SK-N-SH treated with all-trans-retinoic acid at 6 μM for 48 hours (cell line): ENCODE results near the gene RBFOX1.

Experiments
- CREB5 ChIP-seq: fragments of 250-450 bp; sonication (Bioruptor Pico); IDR thresholded peaks from 2 replicates; pipeline ENCODE4 v1.5.1; 2020; ENCODE audit warnings: low read depth, mild to moderate bottlenecking, moderate library complexity
- GLIS3 ChIP-seq: fragments of 250-450 bp; sonication (Bioruptor Pico); IDR thresholded peaks from 2 replicates; pipeline ENCODE4 v1.5.0; 2020; ENCODE audit warnings: mild to moderate bottlenecking, moderate library complexity
- OSR1 ChIP-seq: fragments of 250-450 bp; sonication (Bioruptor Pico); IDR thresholded peaks from 2 replicates; pipeline ENCODE4 v1.8.0; 2022; ENCODE audit warnings: moderate library complexity, mild to moderate bottlenecking, inconsistent platforms
- PATZ1 ChIP-seq: fragments of 250-450 bp; sonication (Bioruptor Pico); IDR thresholded peaks from 2 replicates; pipeline ENCODE4 v1.8.0; 2020; ENCODE audit warnings: mild to moderate bottlenecking, moderate library complexity, borderline replicate concordance
- POU6F1 ChIP-seq: fragments of 250-450 bp; sonication (Bioruptor Pico); IDR thresholded peaks from 2 replicates; pipeline ENCODE4 v1.8.0; 2021; ENCODE audit warnings: low read depth, mild to moderate bottlenecking, moderate library complexity, borderline replicate concordance
- PPARA ChIP-seq: fragments of 250-450 bp; sonication (Bioruptor Pico); IDR thresholded peaks from 2 replicates; pipeline ENCODE4 v1.5.0; 2020; ENCODE audit warnings: mild to moderate bottlenecking, borderline replicate concordance
- RARB ChIP-seq: fragments of 250-450 bp; sonication (Bioruptor Pico); IDR thresholded peaks from 2 replicates; pipeline ENCODE4 v1.8.0; 2021; ENCODE audit warnings: mild to moderate bottlenecking, moderate library complexity
- SNAI2 ChIP-seq: fragments of 250-450 bp; sonication (Bioruptor Pico); IDR thresholded peaks from 2 replicates; pipeline ENCODE4 v1.5.0; 2020; ENCODE audit warnings: mild to moderate bottlenecking, moderate library complexity
- TOX ChIP-seq: fragments of 250-450 bp; sonication (Bioruptor Pico); IDR thresholded peaks from 2 replicates; pipeline ENCODE4 v1.8.0; 2021; ENCODE audit warnings: mild to moderate bottlenecking, moderate library complexity, borderline replicate concordance
- TSHZ2 ChIP-seq: fragments of 250-450 bp; sonication (Bioruptor Pico); IDR thresholded peaks from 2 replicates; pipeline ENCODE4 v1.5.0; 2020; ENCODE audit warnings: mild to moderate bottlenecking, moderate library complexity
- ZC3H10 ChIP-seq: fragments of 250-450 bp; sonication (Bioruptor Pico); IDR thresholded peaks from 2 replicates; pipeline ENCODE4 v1.5.1; 2021; ENCODE audit warnings: mild to moderate bottlenecking, moderate library complexity
- ZFP3 ChIP-seq: fragments of 250-450 bp; sonication (Bioruptor Pico); IDR thresholded peaks from 2 replicates; pipeline ENCODE4 v1.5.0; 2020; ENCODE audit warnings: mild to moderate bottlenecking, moderate library complexity
- ZFP30 ChIP-seq: fragments of 450-650 bp; formaldehyde crosslinking; IDR thresholded peaks from 2 replicates; pipeline ENCODE4 v1.5.0; 2022; ENCODE audit warnings: mild to moderate bottlenecking, moderate library complexity

- TF ChIP-seq POU6F1 (CRISPR knock-in tag) (no peak), ZFP3 (CRISPR knock-in tag) (no peak), OSR1 (CRISPR knock-in tag) (no peak), ZFP30 (no peak), SNAI2 (no peak), GLIS3 (CRISPR knock-in tag) (no peak), TSHZ2 (no peak), PPARA (no peak), TOX (no peak), CREB5 (no peak), RARB (no peak), ZC3H10 (CRISPR knock-in tag) (no peak), PATZ1 (CRISPR knock-in tag) (no peak)
Observed at GRCh38 chr16:7399296-7399695, 66.7 kb downstream of the RBFOX1 start.
